ENCODE results near the gene LIN28B.

DNA sequence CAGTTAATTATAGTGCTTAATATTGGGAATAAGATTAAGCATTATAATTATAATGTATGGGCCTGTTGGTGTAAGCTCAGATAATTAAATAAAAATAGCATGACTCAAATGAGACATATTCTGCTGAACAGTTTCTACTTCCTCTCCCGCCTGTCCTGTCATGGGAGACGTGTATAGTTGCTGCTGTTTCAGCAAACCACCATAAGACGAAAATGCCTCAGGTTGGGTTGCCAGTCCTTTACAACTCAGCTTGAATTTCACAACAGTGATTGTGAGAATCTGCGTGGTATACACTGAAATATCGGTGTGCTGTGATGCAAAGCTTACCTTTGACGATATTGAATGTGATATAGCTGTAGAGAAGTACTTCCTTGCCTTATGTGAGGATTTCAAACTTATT lies 123.4 kb downstream of the LIN28B start:
- TF ChIP-seq CTCF (IDR thresholded peaks at IDR 0.05; ENCODE audit: low read depth, low read length, missing input control) (no peak), JUND (IDR thresholded peaks at IDR 0.05) (no peak), NR2F2 (IDR thresholded peaks at IDR 0.05) (no peak), RAD21 (IDR thresholded peaks at IDR 0.05) (no peak), RXRA (IDR thresholded peaks at IDR 0.05) (no peak), REST (IDR thresholded peaks at IDR 0.05) (no peak), TAF1 (conservative IDR thresholded peaks at IDR 0.05) (no peak), YY1 (IDR thresholded peaks at IDR 0.05) (no peak), GABPA (IDR thresholded peaks at IDR 0.05 in 1 of 2, conservative IDR thresholded peaks at IDR 0.05 in 1 of 2) (no peak), EGR1 (IDR thresholded peaks at IDR 0.05; ENCODE audit: low read depth in 2 of 2) (no peak), SP1 (IDR thresholded peaks at IDR 0.05) (no peak)
- TF ChIP-seq, protein P1, sequence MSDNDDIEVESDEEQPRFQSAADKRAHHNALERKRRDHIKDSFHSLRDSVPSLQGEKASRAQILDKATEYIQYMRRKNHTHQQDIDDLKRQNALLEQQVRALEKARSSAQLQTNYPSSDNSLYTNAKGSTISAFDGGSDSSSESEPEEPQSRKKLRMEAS (IDR thresholded peaks at IDR 0.05), result no peak
- TF ChIP-seq, protein P2, sequence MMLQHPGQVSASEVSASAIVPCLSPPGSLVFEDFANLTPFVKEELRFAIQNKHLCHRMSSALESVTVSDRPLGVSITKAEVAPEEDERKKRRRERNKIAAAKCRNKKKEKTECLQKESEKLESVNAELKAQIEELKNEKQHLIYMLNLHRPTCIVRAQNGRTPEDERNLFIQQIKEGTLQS (IDR thresholded peaks at IDR 0.05), result no peak
